Measurements from ENCODE around the gene ARGLU1. TPM values are rescaled to one million over a fixed set of nuclear protein-coding genes. Genes with fewer than 3 reads are reported as not detected.

Gene ARGLU1
- polyA plus RNA-seq, 2 donors, result 51.0 to 84.5 TPM

- peaks cover 0 to 5% of the 10 kb centered on the region in 2 donors for H3K36me3 ChIP-seq (ENCODE audit: control insufficient read depth in 2 of 2, insufficient read depth in 2 of 2, low read length in 1 of 2)
- WGBS, 2 donors, result 53 to 64% methylated on average over 11 of the region's 11 CpGs
- no peaks in the 10 kb centered on the region for H3K4me1 ChIP-seq (ENCODE audit: control insufficient read depth in 2 of 2, insufficient read depth in 2 of 2, low read length in 1 of 2)
- H3K27me3 ChIP-seq (ENCODE audit: control insufficient read depth in 1 of 2, insufficient read depth in 2 of 2, low read length in 2 of 2), result no peaks in the 10 kb centered on the region
- H3K27ac ChIP-seq (ENCODE audit: low read depth in 2 of 2, low read length in 1 of 2), result no peak overlapping the region
- H3K9me3 ChIP-seq (ENCODE audit: control insufficient read depth in 2 of 2, insufficient read depth in 1 of 2, low read depth in 1 of 2, low read length in 1 of 2), result peaks cover 0 to 1% of the 10 kb centered on the region in 2 donors
- no peak overlapping the region for H3K4me3 ChIP-seq (ENCODE audit: low read depth in 1 of 2, low read length in 2 of 2)
These were observed 60.2 kb downstream of the ARGLU1 start for GRCh38 chr13:106507560-106508274.

GRCh38 chr13:106506286-106506685 is 61.7 kb downstream of the ARGLU1 start:
- Histone ChIP-seq H3K27ac (ENCODE audit: low read depth in 2 of 2, low read length in 1 of 2) (no peak overlapping the region), H3K4me1 (ENCODE audit: control insufficient read depth in 2 of 2, insufficient read depth in 2 of 2, low read length in 1 of 2) (no peaks in the 10 kb centered on the region), H3K9me3 (ENCODE audit: control insufficient read depth in 2 of 2, insufficient read depth in 1 of 2, low read depth in 1 of 2, low read length in 1 of 2) (peaks cover 0 to 1% of the 10 kb centered on the region in 2 donors), H3K36me3 (ENCODE audit: control insufficient read depth in 2 of 2, insufficient read depth in 2 of 2, low read length in 1 of 2) (peaks cover 0 to 5% of the 10 kb centered on the region in 2 donors), H3K27me3 (ENCODE audit: control insufficient read depth in 1 of 2, insufficient read depth in 2 of 2, low read length in 2 of 2) (no peaks in the 10 kb centered on the region), H3K4me3 (ENCODE audit: low read depth in 1 of 2, low read length in 2 of 2) (no peak overlapping the region)
- 66 to 70% methylated on average over 2 of the region's 2 CpGs for WGBS, 2 donors

GRCh38 chr13:106505732-106506131 is 62.2 kb downstream of the ARGLU1 start:
- Histone ChIP-seq H3K4me1 (ENCODE audit: control insufficient read depth in 2 of 2, insufficient read depth in 2 of 2, low read length in 1 of 2) (no peaks in the 10 kb centered on the region), H3K36me3 (ENCODE audit: control insufficient read depth in 2 of 2, insufficient read depth in 2 of 2, low read length in 1 of 2) (peaks cover 0 to 5% of the 10 kb centered on the region in 2 donors), H3K27me3 (ENCODE audit: control insufficient read depth in 1 of 2, insufficient read depth in 2 of 2, low read length in 2 of 2) (no peaks in the 10 kb centered on the region), H3K4me3 (ENCODE audit: low read depth in 1 of 2, low read length in 2 of 2) (no peak overlapping the region), H3K9me3 (ENCODE audit: control insufficient read depth in 2 of 2, insufficient read depth in 1 of 2, low read depth in 1 of 2, low read length in 1 of 2) (peaks cover 0 to 1% of the 10 kb centered on the region in 2 donors), H3K27ac (ENCODE audit: low read depth in 2 of 2, low read length in 1 of 2) (no peak overlapping the region)
- 85 to 91% methylated on average over 4 of the region's 4 CpGs for WGBS, 2 donors

GRCh38 chr13:106505295-106505694 is 62.6 kb downstream of the ARGLU1 start:
- Histone ChIP-seq H3K4me3 (ENCODE audit: low read depth in 1 of 2, low read length in 2 of 2) (no peak overlapping the region), H3K27me3 (ENCODE audit: control insufficient read depth in 1 of 2, insufficient read depth in 2 of 2, low read length in 2 of 2) (no peaks in the 10 kb centered on the region), H3K9me3 (ENCODE audit: control insufficient read depth in 2 of 2, insufficient read depth in 1 of 2, low read depth in 1 of 2, low read length in 1 of 2) (no peaks in the 10 kb centered on the region), H3K27ac (ENCODE audit: low read depth in 2 of 2, low read length in 1 of 2) (no peak overlapping the region), H3K36me3 (ENCODE audit: control insufficient read depth in 2 of 2, insufficient read depth in 2 of 2, low read length in 1 of 2) (peaks cover 0 to under 1% of the 10 kb centered on the region in 2 donors), H3K4me1 (ENCODE audit: control insufficient read depth in 2 of 2, insufficient read depth in 2 of 2, low read length in 1 of 2) (no peaks in the 10 kb centered on the region)
- WGBS, 2 donors, result 92 to 93% methylated on average over 4 of the region's 4 CpGs

GRCh38 chr13:106503730-106504453 is 64.0 kb downstream of the ARGLU1 start:
- Histone ChIP-seq H3K9me3 (ENCODE audit: control insufficient read depth in 2 of 2, insufficient read depth in 1 of 2, low read depth in 1 of 2, low read length in 1 of 2) (no peaks in the 10 kb centered on the region), H3K36me3 (ENCODE audit: control insufficient read depth in 2 of 2, insufficient read depth in 2 of 2, low read length in 1 of 2) (no peaks in the 10 kb centered on the region), H3K27me3 (ENCODE audit: control insufficient read depth in 1 of 2, insufficient read depth in 2 of 2, low read length in 2 of 2) (no peaks in the 10 kb centered on the region), H3K4me3 (ENCODE audit: low read depth in 1 of 2, low read length in 2 of 2) (no peak overlapping the region), H3K4me1 (ENCODE audit: control insufficient read depth in 2 of 2, insufficient read depth in 2 of 2, low read length in 1 of 2) (no peaks in the 10 kb centered on the region), H3K27ac (ENCODE audit: low read depth in 2 of 2, low read length in 1 of 2) (no peak overlapping the region)
- 90 to 91% methylated on average over 9 of the region's 9 CpGs for WGBS, 2 donors

- H3K36me3 ChIP-seq (ENCODE audit: control insufficient read depth in 2 of 2, insufficient read depth in 2 of 2, low read length in 1 of 2), result no peaks in the 10 kb centered on the region
- no peak overlapping the region for H3K27ac ChIP-seq (ENCODE audit: low read depth in 2 of 2, low read length in 1 of 2)
- H3K4me1 ChIP-seq (ENCODE audit: control insufficient read depth in 2 of 2, insufficient read depth in 2 of 2, low read length in 1 of 2), result no peaks in the 10 kb centered on the region
- H3K9me3 ChIP-seq (ENCODE audit: control insufficient read depth in 2 of 2, insufficient read depth in 1 of 2, low read depth in 1 of 2, low read length in 1 of 2), result no peaks in the 10 kb centered on the region
- WGBS, 2 donors, result 81% methylated on average over 5 of the region's 5 CpGs
- no peaks in the 10 kb centered on the region for H3K27me3 ChIP-seq (ENCODE audit: control insufficient read depth in 1 of 2, insufficient read depth in 2 of 2, low read length in 2 of 2)
- H3K4me3 ChIP-seq (ENCODE audit: low read depth in 1 of 2, low read length in 2 of 2), result no peak overlapping the region
These were observed 64.7 kb downstream of the ARGLU1 start for GRCh38 chr13:106503272-106503671.

- H3K36me3 ChIP-seq (ENCODE audit: control insufficient read depth in 2 of 2, insufficient read depth in 2 of 2, low read length in 1 of 2), result no peaks in the 10 kb centered on the region
- no peaks in the 10 kb centered on the region for H3K4me1 ChIP-seq (ENCODE audit: control insufficient read depth in 2 of 2, insufficient read depth in 2 of 2, low read length in 1 of 2)
- H3K9me3 ChIP-seq (ENCODE audit: control insufficient read depth in 2 of 2, insufficient read depth in 1 of 2, low read depth in 1 of 2, low read length in 1 of 2), result no peaks in the 10 kb centered on the region
- WGBS, 2 donors, result 73 to 74% methylated on average over 6 of the region's 6 CpGs
- H3K27me3 ChIP-seq (ENCODE audit: control insufficient read depth in 1 of 2, insufficient read depth in 2 of 2, low read length in 2 of 2), result no peaks in the 10 kb centered on the region
- no peak overlapping the region for H3K4me3 ChIP-seq (ENCODE audit: low read depth in 1 of 2, low read length in 2 of 2)
- H3K27ac ChIP-seq (ENCODE audit: low read depth in 2 of 2, low read length in 1 of 2), result no peak overlapping the region
These were observed 67.5 kb downstream of the ARGLU1 start for GRCh38 chr13:106500445-106500844.

GRCh38 chr13:106499896-106500295 is 68.0 kb downstream of the ARGLU1 start:
- no peaks in the 10 kb centered on the region for H3K36me3 ChIP-seq (ENCODE audit: control insufficient read depth in 2 of 2, insufficient read depth in 2 of 2, low read length in 1 of 2)
- 66 to 72% methylated on average over 4 of the region's 4 CpGs for WGBS, 2 donors
- no peak overlapping the region for H3K27ac ChIP-seq (ENCODE audit: low read depth in 2 of 2, low read length in 1 of 2)
- H3K9me3 ChIP-seq (ENCODE audit: control insufficient read depth in 2 of 2, insufficient read depth in 1 of 2, low read depth in 1 of 2, low read length in 1 of 2), result no peaks in the 10 kb centered on the region
- no peaks in the 10 kb centered on the region for H3K27me3 ChIP-seq (ENCODE audit: control insufficient read depth in 1 of 2, insufficient read depth in 2 of 2, low read length in 2 of 2)
- no peaks in the 10 kb centered on the region for H3K4me1 ChIP-seq (ENCODE audit: control insufficient read depth in 2 of 2, insufficient read depth in 2 of 2, low read length in 1 of 2)
- H3K4me3 ChIP-seq (ENCODE audit: low read depth in 1 of 2, low read length in 2 of 2), result no peak overlapping the region

- no peaks in the 10 kb centered on the region for H3K9me3 ChIP-seq (ENCODE audit: control insufficient read depth in 2 of 2, insufficient read depth in 1 of 2, low read depth in 1 of 2, low read length in 1 of 2)
- no peaks in the 10 kb centered on the region for H3K4me1 ChIP-seq (ENCODE audit: control insufficient read depth in 2 of 2, insufficient read depth in 2 of 2, low read length in 1 of 2)
- H3K27ac ChIP-seq (ENCODE audit: low read depth in 2 of 2, low read length in 1 of 2), result no peak overlapping the region
- H3K4me3 ChIP-seq (ENCODE audit: low read depth in 1 of 2, low read length in 2 of 2), result no peak overlapping the region
- H3K36me3 ChIP-seq (ENCODE audit: control insufficient read depth in 2 of 2, insufficient read depth in 2 of 2, low read length in 1 of 2), result no peaks in the 10 kb centered on the region
- WGBS, 2 donors, result 68 to 78% methylated on average over 2 of the region's 2 CpGs
- no peaks in the 10 kb centered on the region for H3K27me3 ChIP-seq (ENCODE audit: control insufficient read depth in 1 of 2, insufficient read depth in 2 of 2, low read length in 2 of 2)
These were observed 68.8 kb downstream of the ARGLU1 start for GRCh38 chr13:106499113-106499512.

Measured in esophagus (tissue), 2 donors.